HG02981 (cell line): Measurements from ENCODE around the gene SFT2D1.
A peak's percentile ranks its signal among the peaks of the same experiment; 100 is the strongest.

Experiments used
- ATAC-seq: cut with Tn5 transposase; IDR thresholded peaks from one replicate; pipeline ENCODE4 v1.9.1; 2021; ENCODE audit warnings: mild to moderate bottlenecking, moderate library complexity; ENCODE audit not compliant: unreplicated experiment

The SFT2D1 gene

DNA sequence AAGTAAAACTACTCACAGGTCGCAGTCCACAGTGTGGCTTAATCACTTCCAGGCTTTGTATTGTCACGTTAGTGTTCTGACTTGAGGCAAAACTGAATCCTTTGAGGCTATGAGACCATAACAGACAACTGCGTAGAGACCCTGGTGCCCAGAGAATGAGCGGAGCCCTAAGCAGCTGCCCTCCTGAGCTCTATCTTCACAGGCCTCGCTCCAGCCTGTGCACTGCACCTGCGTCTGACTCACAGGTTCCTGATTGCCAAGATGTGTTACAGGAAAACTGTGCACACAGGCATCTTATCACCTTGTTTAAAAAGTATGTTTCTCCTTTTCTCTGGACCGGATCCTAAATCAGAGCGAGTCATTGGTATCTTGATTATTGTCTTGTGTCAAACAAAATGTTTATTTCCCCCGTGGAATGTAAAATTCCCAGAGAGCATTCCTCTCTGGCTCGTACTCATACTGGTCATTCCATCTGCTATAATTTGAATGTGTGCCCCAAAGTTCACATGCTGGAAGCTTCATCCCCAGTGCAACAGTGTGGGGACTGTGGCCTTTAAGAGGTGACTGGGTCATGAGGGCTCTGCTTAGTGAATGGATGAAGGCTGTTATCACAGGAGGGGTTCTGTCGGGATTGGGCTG lies 59.8 kb downstream of the SFT2D1 start:
- ATAC-seq, result no peak

DNA sequence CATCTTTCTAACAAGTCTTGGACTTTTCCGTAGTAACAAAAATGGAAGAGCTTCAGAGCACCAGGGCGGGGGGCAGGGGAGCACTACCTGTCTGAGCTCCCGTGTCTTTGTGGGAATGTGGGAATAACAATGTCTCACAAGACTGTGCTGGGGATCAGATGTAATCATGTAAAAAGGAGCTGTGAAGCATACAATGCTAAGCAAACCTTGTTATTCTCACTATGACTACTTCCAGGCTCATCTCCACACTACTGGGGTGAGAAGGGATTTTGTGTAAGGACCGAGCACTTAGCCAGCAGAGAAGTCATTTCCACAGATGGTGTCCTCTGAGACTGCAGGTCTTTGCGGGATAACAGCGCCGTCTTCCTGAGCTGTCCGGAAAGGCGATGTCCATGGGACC lies 61.2 kb downstream of the SFT2D1 start:
- no peak for ATAC-seq

DNA sequence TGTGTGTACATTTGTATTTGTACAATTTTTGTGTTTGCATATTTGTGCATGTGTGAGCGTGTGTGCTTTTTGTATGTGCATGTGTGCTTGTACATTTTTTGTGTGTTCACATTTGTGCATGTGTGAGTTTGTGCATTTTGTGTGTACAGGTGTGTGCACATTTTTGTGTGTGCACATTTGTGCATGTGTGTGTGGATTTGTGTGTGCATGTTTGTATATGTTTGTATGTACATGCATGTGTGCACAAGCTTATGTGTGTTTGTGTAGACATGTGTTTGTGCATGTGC lies 63.0 kb downstream of the SFT2D1 start:
- no peak for ATAC-seq

DNA sequence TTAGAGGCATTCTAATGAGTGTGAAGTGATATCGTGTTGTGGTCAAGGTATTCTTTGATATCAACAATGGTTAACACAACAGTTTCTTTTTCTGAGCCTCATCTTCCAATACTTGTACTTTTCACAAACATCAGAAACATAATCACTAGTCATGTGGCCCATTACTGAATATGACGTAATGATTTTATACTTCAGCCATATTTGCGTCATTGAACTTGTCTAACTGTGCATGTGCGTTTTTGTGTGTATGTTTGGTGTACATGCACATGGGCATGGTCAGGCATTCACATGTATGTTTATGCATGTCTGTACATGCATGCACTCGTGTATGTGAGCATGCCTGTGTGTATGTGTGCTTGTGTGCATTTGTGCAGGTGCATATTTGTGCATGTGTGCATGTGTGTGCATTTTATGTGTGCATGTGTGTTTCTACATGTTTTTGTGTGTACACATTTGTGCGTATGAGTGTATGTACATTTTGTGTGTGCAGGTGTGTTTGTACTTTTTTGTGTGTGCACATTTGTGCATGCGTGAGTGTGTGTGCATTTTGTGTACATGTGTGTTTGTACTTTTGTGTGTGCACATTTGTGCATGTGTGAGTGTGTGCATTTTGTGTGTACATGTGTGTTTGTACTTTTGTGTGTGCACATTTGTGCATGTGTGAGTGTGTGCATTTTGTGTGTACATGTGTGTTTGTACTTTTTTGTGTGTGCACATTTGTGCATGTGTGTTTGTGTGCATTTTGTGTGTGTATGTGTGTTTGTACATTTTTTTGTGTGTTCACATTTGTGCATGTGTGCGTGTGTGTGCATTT lies 63.6 kb downstream of the SFT2D1 start:
- no peak for ATAC-seq

DNA sequence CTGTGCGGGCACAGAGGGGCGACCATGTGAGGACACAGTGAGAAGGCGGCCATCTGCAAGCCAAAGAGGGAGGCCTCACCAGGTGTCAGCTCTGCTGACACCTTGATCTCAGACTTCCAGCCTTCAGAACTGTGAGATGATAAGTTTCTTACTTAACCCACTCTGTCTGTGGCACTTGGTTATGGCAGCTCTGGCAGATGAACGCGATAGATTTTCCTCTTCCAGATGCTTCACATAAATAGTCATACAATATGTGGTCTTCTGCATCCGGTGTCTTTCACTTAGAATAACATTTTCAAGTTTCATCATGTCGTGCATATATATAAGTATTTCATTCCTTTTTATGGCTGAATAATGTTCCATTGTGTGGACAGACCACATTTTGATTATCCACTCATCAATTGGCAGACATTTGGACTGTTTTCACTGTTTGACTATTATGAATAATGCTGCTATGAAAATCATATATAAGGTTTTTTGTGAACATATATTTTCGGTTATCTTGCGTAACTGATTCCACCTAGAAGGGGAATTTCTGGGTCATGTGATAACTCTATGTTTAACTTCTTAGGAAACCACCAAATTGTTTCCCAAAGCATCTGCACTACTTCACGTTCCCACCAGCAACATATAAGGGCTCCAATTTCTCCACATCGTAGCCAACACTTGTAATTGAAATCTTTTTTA lies 64.3 kb downstream of the SFT2D1 start:
- no peak for ATAC-seq

DNA sequence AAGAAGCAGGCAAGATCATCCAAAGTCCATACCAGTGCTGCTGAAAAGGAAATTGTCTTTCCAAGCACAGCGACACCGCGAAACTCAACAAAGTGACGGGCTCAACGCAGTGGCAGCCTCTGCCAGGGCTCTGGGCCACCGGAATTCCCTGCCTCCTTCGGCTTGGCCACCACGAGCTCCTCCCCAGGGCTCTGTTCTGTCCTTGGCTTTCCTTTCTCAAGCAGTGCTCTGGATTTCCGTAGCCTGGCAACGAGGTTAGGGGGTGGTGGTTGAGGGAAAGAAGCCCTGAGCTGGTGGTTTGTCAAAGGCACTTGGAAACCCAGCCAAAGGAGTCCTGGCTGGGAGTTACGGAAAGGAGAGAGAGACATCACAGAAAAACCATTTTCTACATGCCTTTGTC lies 65.3 kb downstream of the SFT2D1 start:
- ATAC-seq, result no peak

DNA sequence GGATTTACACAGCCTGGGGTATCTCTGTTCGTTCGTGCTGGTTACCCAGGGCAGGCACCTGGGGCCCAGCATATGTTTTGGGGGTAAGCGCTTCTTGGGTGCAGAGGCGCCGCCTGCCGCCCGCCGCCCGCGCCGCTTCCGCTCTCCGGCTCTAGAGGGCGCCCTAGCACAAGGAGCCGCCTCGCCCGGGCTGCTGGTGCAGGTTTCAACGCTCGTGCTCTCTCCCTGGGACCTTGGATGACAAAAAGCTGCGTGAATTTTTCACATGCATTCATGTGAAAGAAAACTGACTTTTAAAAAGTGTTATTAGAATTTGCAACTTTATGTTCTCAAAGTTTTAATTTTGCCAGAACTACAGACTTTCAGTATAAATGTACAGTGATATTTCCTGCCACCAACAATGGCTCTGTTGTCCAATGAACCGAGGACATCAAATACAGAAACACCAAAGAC lies 66.6 kb downstream of the SFT2D1 start:
- ATAC-seq, result peak; percentile 81

DNA sequence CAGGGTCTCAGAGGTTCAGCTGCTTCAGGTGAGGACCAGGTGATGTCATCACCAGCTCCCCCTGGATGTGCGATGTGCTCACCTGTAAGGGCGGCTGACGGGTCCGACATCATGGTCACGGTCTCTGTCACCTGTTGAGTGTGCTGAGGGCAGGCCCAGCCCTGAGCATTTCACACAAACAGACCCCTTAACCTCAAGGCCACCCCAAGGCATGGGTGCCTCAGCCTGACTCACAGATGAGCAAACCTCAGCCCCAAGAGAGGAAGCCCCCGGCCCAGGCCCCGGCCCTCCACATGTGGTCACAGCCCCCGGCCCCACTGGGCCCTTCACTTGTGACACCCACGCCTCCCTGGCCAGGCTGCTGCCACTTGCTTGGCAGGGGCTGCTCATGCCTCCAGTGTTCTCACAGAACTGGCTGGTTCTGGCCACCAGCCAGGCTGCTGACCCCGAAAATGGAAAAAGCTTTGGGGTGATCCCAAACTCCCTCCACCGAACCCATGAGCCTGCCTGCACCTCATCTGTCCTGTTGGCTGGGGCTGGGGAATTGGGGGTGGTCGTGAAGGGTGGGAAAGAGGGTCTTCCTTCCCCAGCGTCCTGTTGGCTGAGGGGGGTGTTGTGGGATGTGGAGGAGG lies 67.5 kb downstream of the SFT2D1 start:
- no peak for ATAC-seq

DNA sequence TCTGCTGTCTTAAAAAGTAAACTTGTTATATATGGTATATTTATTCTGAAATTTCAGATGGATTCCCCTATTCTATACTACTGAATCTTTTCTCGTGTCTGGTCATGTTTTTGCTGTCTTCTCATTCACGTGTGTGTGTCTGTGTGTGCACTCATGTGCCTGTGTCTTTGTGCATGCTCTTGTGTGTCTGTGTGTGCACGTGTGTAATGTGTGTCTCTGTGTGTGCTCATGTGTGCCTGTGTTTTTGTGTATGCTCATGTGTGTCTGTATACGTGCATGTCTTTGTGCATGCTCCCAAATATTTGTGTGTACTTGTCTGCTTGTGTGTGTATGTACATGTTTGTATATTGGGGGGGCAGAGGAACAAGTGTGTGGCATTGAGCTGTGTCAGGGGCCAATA lies 68.2 kb downstream of the SFT2D1 start:
- no peak for ATAC-seq

DNA sequence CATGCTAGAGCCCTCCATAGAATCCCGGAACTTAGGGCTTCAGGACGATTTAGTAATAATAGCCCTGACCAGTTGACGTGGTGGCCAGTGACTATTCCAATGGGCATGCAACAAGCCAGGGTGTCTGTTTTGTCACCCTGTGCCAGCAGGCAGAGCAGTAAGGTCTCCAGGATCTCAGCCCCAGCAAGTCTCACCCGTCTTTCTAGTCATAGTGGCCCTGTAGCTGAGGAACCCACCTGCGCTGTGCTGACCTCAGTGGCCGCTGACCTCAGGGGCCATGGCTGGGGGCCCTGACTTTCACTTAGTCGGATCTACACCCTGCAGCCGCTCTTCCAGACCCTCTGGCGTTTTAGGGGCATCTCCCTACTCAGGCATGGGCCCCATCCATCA lies 71.0 kb downstream of the SFT2D1 start:
- no peak for ATAC-seq

DNA sequence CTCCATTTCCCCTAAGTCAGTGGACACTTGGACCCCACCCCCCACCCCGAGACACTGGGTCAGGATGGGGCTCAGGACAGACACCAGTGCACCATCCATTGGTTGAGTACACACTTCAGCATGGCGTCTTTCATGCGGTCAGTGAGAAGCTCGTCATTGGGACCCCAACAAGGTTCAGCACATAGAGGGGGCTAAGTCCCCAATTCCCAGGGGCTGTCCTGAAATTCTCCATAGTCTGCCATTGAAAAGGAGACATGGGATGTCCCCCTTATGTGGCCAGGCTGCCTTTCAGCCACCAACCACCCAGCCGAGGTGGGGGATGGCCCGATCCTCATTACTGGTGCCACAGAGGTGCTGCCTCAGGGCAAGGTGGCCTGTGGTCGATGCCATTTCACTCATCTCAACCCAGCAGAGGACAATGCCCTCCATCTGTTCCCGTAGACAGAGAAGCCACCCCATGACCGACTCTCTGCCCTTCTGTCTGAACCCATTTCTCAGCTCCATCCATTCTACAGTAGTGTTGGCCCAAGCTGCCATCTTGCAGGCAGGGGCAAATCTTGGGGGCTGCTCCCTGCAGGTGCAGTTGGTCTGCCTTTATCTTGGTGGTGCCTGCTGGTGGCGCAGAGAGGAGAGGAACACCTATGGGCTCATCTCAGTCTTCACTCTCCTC lies 71.5 kb downstream of the SFT2D1 start:
- no peak for ATAC-seq
